ENCODE measurements around the gene FYB2.

GRCh38 chr1:56827711-56828110, 8.5 kb upstream of the FYB2 start:
- TF ChIP-seq CTCF (IDR thresholded peaks at IDR 0.05; ENCODE audit: low read length) (no peak), EZH2phosphoT487 (IDR thresholded peaks at IDR 0.05; ENCODE audit: low read length) (no peak)

All from MM.1S (cell line).